Erythroblast (primary cell): ENCODE data around the gene EPHA2.

Experiments used
- GATA1 ChIP-seq: IDR thresholded peaks from 2 replicates; pipeline ENCODE4 v1.6.1; 2011; ENCODE audit warnings: low read depth, mild to moderate bottlenecking, control low read depth, low read length, moderate library complexity
- POLR2A ChIP-seq: IDR thresholded peaks from 2 replicates; pipeline ENCODE4 v1.6.1; 2011; ENCODE audit warnings: mild to moderate bottlenecking, low read length

- no peak for TF ChIP-seq POLR2A
- no peak for TF ChIP-seq GATA1
Observed at GRCh38 chr1:16137890-16138467, 17.9 kb downstream of the EPHA2 start.
